ENCODE data around the gene FRY.

GRCh38 chr13:32115066-32115465, 83.5 kb downstream of the FRY start:
- TF ChIP-seq ZNF133 (CRISPR knock-in tag; IDR thresholded peaks at IDR 0.05) = no peak
- no peak for TF ChIP-seq RBM39 (optimal IDR thresholded peaks at IDR 0.05; ENCODE audit: low read depth, low read length)

Measured in K562 (cell line).